ENCODE results near the gene ZNF518B. TPM values are rescaled to one million over a fixed set of nuclear protein-coding genes. Genes with fewer than 3 reads are reported as not detected.
"Not testable (repeated sequence)": the region's sequence is repeated elsewhere in the genome, so short reads cannot be mapped to it uniquely, and the experiment has no call there.

Gene ZNF518B
- total RNA-seq, 1 donor from 2014 or later = 30.0 TPM

DNA sequence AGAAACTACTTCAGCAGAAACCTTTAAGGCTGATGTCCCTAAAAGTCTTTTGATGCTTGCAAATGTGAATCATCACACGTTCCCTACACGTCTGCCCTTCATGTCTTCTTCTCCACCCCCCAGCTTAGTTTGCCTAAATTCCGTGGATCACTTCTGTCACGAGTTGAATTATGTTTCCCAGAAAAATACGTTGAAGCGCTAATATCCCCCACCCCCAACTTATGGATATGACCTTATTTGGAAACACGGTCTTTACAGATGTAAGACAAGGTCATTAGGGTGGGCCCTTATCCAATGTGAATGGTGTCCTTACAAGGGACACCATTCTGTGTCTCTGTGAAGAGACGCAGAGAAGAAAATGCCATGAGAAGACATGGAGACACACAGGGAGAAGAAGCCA lies 2.1 kb upstream of the ZNF518B start:
- intact Hi-C loops (cut with micrococcal nuclease) = loop anchor here (5.0 to 10.0 kb wide), 2 partner anchors 495 to 852 kb away; no protein-coding TSS in a partner anchor

DNA sequence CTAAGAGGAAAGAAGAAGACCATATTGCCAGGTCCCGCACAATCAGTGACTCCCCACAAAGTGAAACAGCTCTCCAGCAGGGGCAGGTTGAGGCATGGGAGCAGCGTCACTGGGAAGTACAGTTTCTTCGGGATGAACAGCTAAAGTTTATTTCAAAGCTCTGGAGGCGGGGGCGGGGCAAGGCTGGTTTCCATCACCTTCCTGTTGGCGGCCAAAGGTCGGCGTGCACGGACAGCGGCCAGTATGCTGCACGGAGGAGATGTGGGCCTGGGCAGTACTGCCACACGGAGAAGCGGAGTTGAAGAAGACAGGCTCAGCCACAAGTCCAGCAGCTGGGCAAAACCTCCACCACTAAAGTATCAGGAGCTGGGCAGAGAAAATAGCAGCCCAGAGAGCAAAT lies 951 bp upstream of the ZNF518B start:
- intact Hi-C loops (cut with micrococcal nuclease) = loop anchor here (5.0 to 10.0 kb wide), 2 partner anchors 497 to 851 kb away; no protein-coding TSS in a partner anchor

DNA sequence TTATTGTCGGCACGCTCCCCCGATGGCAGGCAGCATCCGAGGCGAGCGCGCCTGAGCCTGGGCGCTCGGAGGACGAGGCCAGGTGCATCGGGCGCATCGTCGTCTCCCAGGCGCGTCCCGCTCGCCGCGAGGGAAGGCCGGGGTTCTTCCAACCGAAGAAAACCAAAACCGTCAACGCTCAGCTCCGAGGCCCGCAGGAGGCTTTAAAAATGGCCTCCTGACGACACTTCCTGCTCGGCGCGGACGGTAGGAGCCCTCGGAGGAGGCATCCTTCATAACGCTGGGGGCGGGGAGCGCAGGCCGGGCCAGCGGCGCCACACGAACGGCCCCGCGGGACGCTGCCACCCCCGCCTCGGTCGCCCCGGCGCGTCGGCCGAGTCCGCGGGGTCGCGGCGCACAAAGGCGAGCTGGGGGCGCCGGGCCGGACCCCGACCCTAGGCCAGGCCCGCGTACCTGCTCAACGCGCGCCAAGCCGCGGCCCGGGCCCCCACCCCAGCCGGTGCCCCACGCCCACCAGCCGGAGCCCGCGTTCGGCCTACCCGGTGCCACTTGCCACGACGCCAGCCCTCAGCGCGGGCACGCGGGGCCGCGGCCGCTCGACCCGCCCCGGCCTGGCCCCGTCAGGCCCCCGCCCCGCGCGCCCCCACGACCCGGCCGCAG lies 501 bp downstream of the ZNF518B start:
- intact Hi-C loops (cut with micrococcal nuclease) = loop anchor here (1.0 to 10.0 kb wide), 8 partner anchors 267 to 849 kb away; no protein-coding TSS in a partner anchor

DNA sequence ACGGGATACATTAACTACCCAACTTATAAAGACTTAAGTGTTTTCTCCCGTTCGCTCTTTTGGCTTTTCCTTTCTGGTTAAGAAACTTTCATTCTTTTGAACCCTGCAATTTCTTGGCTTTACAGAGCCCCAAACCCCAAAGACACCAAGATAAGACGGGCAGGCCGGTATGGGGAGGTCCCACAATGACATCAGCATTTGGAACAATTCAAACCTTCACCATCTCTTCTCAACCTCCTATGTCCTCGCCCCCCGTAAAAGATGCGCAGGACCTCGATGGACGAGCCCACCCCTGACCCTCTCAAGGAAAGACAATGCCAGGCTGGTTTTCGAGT lies 999 bp downstream of the ZNF518B start:
- intact Hi-C loops (cut with micrococcal nuclease) = loop anchor here (1.0 to 10.0 kb wide), 4 partner anchors 357 to 849 kb away; no protein-coding TSS in a partner anchor

DNA sequence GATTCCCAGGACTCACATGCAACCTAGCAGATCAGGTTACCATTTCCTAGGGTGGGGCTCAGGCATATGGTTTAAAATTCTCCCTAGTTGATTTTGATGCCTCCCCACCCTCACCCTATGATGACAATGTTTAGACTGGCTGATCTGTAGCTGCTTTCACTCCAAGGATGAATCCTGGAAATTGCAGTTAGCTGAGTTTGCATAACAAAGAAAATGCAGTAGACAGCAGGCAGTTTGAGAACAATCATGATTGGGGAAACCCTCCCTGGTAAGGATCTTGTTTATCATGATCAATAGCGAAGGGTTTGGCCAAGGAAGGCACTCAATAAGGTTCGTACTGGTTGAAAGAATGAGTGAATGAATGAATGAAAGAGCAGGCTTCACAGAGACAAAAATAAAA lies 2.1 kb downstream of the ZNF518B start:
- intact Hi-C loops (cut with micrococcal nuclease) = loop anchor here (5.0 to 10.0 kb wide), 2 partner anchors 500 to 848 kb away; no protein-coding TSS in a partner anchor

DNA sequence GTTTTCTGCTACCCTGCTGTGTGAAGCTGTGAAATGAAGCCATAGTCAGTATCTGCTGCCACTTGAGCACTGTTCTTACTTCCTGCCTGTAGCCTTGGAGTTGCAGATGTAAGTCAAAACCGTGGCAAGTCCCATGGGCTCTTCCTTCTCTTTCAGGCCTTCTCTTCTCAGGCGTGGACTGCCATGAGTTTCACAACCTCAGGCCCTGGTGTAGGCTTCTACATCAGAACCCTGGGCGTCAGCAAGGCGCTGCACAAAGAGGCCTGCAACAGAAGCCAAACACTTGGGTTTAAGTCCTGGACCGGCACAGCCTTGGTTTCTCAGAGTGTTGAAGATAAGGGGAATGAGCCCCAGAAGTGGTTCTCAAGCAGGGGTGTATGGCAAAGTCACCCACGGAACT lies 2.5 kb downstream of the ZNF518B start:
- intact Hi-C loops (cut with micrococcal nuclease) = loop anchor here (5.0 to 10.0 kb wide), 2 partner anchors 500 to 847 kb away; no protein-coding TSS in a partner anchor

DNA sequence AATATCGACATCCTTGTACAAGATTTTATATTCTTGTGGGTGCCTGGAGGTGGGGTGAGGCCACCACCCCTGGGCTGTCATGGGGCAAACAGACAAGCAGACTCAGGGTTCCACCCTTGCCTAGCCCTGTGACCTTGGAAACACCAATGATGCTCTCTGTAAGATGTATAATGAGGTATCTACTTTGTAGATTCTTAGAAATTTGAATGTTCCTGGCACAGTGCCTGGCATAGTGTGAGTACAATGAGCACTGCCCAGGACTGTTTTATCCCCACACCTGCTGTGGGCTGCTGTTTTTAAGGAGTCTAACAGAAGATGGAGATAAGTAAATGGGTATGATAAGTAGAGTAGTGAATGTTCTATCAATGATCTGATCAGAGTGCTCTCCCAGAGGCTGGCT lies 3.1 kb downstream of the ZNF518B start:
- intact Hi-C loops (cut with micrococcal nuclease) = loop anchor here (10.0 kb wide), 1 partner anchor 501 kb away; no protein-coding TSS in a partner anchor

DNA sequence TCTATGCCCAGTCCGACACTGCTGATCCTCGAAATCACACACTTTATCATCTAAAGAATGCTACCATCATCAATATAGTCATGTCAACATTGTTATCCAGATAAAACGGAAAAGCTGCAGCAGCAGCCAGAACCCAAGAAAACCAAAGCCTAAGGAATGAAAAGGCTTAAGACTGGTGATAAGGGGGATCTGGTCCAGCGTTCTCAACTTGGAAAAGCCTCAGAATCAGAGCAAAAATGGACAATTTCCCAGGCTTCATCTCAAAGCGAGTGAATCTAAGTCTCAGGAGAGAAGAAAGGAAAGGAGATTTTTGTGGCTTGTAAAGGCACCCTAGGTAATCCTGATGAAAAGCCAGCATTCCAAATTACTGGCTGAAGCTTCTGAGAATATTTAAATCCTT lies 8.2 kb downstream of the ZNF518B start:
- intact Hi-C loops (cut with micrococcal nuclease) = no loop called here

DNA sequence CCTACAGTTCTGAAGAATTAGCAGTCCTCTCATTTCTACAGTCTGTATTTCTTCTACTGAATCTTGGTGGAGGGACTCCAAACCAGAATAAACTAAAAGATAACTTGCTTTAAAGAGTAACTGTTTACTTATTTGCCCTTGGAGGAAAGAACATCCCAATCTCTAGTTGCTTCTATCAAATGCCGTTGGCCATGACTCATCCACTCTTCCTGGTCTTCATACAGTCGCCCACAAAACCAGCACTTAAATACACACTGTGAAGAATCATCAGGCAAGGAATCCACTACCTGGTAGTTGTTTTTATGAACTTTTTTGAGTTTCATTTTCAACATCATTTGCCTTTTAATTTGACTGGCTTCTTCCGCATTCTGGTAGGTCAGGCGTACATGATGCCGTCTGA lies 14.2 kb downstream of the ZNF518B start:
- intact Hi-C loops (cut with micrococcal nuclease) = loop anchor here (1.0 kb wide), 1 partner anchor 18 kb away; no protein-coding TSS in a partner anchor

DNA sequence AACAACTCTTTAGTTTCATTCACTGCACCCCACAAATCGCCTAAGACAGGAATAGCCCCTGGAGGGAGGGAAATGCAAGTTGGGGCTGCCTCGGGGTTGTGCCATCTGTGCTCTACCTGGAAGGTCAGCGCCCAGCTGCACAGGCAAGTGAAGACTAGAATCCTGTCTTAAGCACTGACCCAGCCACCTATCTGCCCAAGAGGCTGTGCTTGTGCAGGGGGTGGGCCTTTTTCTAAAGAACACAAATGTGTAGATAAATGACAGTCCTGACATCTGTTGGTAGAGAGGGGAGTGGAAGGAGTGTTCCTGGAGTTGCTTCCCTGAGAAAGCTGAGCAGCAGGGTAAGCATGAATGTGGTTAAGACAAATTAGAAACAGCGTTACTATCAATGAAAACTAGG lies 15.7 kb downstream of the ZNF518B start:
- intact Hi-C loops (cut with micrococcal nuclease) = no loop called here

DNA sequence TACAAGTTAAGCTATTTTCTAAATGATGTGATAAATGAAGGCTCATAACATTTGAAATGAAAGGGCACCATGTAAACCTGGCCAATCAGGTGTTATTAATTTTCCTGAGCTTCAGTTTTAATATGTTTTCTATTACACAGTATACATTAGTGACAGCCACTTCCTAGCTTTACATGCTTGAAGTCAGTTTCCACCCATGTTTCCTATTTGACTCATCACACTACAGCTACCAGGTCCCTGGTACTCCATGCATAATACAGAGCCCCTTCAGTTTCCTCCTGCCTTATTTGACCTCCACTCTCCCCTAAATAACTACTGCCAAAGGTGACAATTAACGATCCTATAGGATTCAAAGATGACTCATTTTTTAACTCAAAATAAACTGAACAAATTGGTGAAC lies 18.3 kb downstream of the ZNF518B start:
- intact Hi-C loops (cut with micrococcal nuclease) = no loop called here

DNA sequence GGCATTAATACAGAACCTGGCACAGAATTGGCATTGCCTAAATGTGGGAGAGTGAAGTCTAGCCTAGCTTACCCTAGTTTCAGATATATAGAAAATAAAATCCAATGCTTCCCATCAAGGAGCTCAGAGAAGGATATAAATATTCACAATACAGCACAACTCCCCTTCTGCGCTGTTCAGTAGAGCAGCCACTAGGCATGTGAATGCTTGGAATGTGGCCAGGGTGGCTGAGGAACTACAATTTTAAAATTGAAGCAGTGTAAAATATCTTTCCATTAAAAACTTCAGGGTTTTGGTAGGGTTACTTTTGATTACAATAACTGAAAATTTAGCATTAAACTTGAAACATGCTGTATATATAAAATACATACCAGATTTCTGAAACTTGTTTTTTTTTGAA lies 19.5 kb downstream of the ZNF518B start:
- intact Hi-C loops (cut with micrococcal nuclease) = no loop called here

DNA sequence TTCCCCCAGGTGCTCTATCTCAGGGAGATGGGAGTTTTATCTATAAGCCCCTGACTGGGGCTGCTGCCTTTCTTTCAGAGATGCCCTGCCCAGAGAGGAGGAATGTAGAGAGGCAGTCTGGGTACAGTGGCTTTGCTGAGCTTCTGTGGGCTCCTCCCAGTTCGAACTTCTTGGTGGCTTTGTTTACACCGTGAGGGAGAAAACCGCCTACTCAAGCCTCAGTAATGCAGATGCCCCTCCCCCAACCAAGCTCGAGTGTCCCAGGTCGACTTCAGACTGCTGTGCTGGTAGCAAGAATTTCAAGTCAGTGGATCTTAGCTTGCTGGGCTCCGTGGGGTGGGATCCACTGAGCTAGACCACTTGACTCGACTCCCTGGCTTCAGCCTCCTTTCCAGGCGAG lies 29.5 kb downstream of the ZNF518B start:
- intact Hi-C loops (cut with micrococcal nuclease) = not testable (repeated sequence)

DNA sequence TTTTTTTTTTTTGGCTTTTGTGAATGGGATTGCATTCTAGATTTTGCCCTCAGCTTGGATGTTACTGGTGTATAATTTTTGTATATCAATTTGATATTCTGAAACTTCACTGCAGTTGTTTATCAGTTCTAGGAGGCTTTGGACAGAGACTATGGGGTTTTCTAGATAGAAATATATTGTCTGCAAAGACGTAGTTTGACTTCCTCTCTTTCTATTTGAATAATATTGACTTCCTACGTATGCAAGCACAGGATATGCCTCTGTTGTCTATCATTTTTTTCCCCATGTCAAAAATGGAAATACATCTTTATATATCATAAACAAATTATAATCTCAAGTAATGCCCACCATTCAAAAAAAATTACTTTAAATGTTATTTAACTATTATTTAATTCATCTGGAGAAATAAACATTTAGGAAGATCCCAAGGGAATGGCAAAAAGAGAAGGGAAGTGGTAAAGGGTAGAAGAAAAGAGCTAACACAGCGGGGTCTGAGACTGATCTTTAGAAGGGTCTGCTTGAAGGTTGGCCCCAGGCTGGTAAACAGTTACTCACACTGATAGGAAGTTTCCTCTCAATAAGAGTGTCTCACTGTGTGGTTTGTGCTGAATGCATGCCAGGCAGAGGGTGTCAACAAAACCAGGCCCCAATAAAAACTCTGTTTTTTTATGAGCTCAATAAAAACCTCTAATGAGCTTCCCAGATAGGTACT lies 35.7 kb downstream of the ZNF518B start:
- intact Hi-C loops (cut with micrococcal nuclease) = no loop called here

DNA sequence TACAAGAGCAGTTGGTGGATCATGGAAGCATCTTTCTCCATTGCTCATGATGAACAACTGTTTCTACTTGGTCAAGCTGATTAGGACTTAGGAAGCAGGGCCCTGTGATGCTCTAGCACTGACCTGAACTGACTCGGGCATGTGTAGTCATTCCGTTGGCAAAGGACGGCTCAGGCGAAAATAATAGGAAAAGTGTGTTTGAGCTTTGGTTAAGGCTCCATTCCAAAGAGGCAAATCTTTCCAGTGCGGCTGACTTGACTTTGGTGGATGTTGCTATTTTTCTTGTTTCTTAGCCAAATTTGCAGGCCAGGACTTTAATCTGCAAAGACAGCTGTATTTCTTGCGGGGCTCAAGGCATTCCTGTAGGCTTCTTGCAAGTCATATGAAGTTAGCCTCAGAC lies 39.5 kb downstream of the ZNF518B start:
- intact Hi-C loops (cut with micrococcal nuclease) = no loop called here

DNA sequence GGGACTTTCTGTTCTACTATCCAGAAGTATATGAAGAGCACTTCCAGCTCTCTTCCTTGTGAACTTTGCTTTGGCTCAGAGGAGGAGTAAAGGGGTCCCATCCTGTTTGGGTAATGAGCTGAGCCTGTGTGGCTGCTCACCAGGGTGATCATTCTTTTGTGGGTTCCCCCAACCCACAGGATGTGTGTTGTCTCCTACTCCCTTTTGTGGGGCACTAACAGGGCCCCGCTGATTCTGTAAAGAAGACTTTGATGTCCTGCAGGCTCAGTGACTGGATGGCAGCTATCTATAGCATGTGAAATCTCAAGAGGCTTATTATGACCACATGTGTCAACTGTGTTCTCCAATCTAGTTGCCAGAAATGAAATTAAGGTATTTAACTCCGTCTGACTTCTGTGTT lies 40.8 kb downstream of the ZNF518B start:
- intact Hi-C loops (cut with micrococcal nuclease) = no loop called here

DNA sequence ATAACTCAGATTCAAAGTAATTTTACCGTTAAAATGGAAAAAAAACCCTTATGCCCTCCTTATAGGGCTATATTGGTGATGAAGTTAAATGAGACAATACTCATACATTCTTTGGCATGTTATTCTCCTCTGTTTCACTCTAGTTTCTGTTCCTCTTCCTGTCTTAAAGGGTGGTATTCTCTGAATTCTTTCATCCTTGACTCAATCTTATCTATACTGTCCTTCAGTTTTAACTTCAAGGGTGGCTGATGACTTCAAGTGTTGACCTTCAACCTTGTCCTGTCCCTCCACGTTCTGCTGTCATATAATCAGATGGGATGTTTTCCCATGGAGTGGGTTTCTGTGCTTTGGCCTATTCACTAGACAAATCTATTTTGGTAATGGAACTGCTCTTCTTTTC lies 44.0 kb downstream of the ZNF518B start:
- intact Hi-C loops (cut with micrococcal nuclease) = no loop called here

DNA sequence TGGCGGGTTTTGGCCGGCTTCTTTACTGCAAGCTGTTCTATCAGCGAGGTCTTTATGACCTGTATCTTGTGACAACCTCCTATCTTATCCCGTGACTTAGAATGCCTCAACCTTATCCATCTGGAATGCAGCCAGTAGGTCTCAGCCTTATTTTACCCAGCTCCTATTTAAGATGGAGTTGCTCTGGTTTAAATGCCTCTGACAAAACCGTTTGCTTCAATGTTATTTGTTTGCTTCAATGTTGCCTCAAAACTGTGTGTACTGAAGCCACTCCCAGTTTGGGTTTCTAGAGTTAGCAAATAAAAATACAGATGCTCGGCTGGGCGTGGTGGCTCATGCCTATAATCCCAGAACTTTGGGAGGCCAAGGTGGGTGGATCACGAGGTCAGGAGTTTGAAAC lies 51.6 kb downstream of the ZNF518B start:
- intact Hi-C loops (cut with micrococcal nuclease) = no loop called here

DNA sequence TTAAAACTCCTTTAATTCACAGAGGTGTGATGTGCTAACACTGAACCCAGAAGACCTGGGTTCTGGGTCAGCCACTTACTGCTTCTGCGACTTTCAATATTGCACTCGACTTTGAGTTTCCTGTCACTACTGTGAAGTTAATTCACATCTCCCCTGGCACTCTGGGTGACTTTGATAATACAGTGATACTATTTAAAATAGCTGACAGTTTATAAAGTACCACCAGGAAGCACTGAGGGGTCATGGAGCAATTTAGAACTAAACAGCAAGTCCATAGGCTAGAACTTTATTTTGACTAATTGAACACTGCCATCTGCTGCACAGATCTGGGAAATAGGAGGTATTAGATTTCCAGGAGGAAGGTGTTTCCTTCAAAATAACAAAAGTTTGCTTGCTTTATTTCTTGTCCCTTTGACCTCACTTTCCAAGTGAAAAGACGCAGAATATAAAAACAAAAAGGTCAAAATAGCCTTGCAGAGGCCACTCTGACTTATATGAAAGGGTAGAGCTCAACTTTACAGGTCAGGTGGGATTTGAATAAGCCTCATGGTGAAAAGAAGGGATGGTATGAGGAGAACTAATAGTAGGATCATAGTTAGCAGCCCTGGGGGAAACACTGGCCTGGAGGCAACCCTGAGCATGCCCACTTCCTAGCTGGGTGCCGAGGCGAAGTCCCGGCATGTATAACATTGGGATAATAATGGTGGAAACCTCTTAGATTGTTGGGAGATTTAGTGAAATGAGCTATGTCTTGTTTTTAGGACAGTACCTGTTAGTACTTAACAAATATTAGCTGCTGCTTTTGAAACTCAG lies 53.4 kb downstream of the ZNF518B start:
- intact Hi-C loops (cut with micrococcal nuclease) = loop anchor here (1.0 to 5.0 kb wide), 5 partner anchors 133 to 640 kb away; no protein-coding TSS in a partner anchor

DNA sequence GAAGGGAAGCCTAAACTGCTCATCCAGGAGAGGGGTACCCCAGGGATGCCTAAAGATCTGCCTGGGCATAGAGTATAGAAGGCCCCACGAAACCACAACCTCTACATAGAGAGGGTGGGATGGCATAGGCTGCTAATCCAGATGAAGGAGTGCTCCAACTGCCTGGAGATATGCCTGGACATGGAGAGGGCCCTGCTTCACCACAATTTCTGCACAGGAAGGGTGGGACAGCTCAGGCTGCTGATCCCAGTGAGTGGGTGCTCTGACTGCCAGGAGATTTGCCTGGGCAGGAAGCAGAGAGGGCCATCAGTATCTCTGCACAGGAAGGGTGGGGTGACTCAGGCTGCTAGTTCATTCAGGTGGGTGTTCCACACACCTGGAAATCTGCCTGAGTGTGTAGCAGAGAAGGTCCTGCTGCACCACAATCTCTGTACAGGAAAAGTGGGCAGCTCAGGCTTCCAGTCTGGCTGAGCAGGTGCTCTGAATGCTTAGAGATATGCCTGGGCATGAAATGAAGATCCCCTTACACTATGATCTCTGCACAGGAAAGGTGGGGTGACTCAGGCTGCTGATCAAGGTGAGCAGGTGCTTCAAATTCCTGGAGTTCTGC lies 61.1 kb downstream of the ZNF518B start:
- intact Hi-C loops (cut with micrococcal nuclease) = no loop called here

Data from T-helper 1 cell treated with Interleukin-12 subunit alpha and Interleukin-12 subunit beta and Interleukin-4 antibody, amounts not matched to agents 30 ng/mL and 1 ng/mL, for 36 hours (primary cell).